Stimulated activated CD4-positive, alpha-beta T cell treated with anti-CD3 and anti-CD28 coated beads, TNF-alpha, amount 100 ng/mL, for 24 hours (primary cell): Measurements from ENCODE around the gene U2SURP.
"Not testable (repeated sequence)": the region's sequence is repeated elsewhere in the genome, so short reads cannot be mapped to it uniquely, and the experiment has no call there.

Source experiments
- DNase-seq, 3 experiments: peaks; one replicate each; pipeline ENCODE4 v3.0.0-alpha.2; 2020; ENCODE audit warnings: low read depth in 3 of 3

The U2SURP gene

DNA sequence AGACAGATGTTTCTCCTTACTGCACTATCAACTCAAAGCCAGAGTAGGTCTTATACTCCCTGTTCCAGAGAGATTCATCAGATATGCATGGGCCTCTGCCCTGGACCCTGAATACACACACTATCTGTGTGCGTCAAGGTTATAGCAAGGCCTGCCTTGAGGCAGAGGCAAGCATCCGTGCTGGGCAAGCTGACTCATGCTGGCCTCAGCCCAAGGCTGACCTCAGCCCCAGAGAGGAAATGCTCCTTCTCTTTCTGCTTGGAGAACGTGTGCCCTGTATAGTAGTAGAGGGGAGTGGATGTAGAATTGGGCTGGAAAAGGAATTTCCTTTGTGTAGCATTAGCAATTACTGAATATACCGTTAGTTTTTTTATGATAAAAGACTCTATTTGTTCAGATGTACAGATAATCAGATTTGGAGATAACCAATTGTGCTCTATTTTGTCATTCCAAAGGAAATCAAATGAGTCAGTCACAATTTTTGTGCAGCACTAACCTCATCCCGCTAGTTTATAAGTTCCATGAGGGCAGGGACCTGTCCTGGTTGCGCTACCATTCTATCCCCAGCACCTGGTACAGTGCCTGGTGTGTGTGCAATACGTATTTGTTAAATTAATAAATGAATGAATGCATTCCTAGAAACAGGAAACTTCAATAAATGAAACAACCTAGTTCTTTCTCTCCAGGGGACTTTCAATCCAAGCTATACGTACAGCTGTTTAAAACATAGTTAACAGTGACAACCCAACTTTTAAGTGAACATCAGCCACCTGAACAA is 24.6 kb upstream of the U2SURP start:
- DNase-seq: no peak

DNA sequence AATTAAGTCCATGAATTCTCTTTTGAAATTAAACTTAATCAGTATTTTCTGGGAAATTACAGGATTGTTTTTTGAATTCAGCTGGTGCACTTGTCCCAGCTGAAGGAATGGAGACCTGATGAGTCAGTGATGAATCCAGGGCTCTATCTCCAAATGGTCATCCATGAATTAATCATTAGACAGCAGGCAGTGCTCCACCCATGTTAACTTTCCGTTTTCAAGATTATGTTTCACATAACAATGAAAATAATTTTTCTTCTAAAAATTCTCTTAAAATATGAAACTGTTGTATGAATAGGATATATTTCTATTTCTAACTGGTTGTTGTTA is 24.0 kb upstream of the U2SURP start:
- no peak for DNase-seq

DNA sequence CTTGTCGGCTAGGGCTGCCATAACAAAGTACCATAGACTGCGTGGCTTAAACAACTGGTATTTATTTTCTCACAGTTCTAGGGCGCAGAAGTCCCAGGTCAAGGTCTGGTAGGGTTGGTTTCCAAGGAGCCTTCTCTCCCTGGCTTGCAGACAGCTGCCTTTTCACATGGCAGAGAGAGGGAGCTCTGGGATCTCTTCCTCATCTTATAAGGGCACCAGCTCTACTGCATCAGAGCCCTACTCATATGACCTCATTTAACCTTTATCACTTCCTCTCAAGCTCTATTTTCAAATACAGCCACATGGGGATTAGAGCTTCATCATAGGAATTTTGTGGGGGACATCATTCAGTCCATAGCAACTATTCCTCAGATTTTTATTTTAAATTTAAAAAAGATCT is 20.3 kb upstream of the U2SURP start:
- no peak for DNase-seq

DNA sequence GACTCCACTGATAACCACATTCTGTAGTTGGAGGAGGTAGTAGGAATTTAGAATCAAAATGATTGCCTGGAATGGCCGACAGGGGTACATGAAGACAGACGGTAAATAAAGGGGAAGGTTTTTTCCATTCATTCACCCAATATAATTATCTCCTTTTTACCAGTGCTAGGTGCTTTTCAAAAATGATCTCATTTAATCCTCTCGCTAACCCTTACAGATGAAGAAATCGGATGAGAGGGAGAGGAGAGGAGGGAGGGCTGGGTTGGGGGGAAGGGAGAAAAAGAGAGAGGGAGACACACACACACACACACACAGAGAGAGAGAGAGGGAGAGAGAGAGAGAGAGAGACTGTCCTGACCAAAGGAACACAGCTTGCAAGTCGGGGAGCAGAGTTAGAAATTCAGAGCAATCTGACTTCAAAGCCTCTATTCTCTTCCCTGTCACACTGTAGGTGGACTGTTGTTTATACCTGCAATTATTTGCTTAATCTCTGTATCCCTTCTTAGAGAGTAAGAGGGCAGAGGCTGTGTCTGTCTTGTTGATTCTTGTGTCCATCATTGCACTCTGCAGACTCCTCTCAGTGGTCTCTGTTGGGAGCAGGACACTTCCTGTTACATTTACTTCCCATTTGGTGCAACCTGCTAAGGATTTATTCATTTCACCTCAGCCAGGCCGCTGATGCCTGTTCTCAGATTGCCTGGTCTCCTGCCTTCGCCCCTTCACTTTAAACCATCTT is 19.2 kb upstream of the U2SURP start:
- no peak for DNase-seq

DNA sequence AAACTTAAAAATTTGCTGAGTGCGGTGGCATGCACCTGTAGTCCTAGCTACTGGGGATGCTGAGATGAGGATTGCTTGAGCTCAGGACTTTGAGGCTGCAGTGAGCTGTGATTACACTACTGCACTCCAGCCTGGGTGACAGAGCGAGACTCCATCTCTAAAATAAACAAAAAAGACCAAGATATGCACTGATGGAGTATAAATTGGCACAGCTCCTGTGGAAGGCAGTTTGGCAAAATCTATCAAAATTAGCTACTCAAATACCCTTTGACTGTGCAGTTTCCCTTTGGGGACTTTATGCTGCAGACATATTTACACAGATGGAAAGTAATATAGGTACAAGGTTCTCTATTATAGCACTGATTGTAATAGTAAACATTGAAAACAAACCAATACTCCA is 18.1 kb upstream of the U2SURP start:
- DNase-seq: no peak

DNA sequence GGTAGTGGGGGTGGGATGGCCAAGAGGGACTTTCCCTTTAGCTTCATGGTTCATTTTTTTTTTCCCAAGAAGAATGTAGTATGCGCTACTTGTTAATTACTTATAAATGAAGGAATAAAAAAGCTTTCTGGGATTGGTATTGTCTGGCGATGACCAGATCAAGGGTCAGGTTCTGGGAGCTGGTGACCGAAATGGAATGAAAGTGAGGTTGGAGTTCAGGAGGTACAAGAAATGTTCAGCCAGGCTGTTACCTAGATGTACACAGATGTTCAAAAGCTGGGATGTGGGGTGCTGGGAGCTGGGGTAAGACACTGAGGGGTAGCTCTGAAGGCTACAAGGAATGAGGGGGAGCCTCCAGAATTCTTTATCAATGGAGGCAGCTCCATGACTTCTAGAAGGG is 17.1 kb upstream of the U2SURP start:
- no peak for DNase-seq

DNA sequence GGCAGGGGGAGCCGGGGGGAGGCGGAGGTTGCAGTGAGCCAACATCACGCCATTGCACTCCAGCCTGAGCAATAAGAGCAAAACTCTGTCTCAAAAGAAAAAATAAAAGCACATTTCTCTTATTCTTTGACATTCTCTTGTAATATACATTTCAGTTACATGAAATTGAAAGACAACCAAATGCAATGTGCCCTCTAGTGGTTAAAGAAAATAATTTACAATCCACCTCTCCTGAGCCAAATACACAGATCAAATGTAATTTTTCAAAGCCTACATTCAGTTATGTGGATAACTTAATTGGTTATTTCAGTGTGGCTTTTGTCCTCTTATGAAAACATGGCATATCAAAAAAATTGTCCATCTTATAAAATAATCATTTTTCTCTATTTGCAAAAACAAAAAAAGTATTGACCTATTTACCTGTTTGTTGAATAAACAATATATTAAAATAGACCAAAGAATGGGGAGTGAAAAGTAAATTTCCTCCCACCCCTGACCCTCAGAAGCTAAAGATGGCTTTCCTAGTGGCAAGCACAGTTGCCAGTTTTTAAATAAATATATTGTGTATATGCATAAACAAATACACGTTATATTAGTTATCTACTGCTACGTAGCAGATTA is 14.2 kb upstream of the U2SURP start:
- no peak for DNase-seq

DNA sequence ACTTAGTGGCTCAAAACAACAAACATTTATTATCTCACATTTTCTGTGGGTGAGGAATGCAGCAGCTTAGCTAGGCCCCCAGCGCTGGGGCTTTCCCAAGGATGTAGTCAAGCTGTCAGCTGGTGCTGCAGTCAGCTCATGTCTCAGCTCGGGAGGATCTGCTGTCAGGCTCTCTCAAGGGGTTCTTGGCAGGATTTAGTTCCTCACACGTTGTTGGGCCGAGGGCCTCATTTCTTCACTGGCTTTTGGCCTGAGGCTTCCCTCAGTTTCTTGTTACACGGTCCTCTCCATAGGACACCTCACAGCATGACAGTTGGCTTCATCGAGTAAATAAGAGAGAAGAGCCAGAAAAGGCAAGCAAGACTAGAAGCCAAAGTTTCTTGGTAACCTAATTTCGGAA is 13.7 kb upstream of the U2SURP start:
- no peak for DNase-seq

DNA sequence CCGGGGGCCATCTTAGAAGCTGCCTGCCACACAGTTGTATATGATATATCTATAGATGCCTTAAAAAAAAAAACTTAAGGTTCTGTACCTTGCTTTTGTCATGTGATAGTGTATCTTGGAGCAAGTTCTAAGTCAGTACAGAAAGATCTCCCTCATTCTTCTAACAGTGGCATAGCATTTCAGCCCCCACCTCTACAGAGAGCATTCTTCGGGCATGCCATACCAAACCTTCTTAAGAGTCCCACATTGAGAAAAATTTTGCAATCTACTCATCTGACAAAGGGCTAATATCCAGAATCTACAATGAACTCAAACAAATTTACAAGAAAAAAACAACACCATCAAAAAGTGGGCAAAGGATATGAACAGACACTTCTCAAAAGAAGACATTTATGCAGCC is 13.1 kb upstream of the U2SURP start:
- DNase-seq: not testable (repeated sequence)

DNA sequence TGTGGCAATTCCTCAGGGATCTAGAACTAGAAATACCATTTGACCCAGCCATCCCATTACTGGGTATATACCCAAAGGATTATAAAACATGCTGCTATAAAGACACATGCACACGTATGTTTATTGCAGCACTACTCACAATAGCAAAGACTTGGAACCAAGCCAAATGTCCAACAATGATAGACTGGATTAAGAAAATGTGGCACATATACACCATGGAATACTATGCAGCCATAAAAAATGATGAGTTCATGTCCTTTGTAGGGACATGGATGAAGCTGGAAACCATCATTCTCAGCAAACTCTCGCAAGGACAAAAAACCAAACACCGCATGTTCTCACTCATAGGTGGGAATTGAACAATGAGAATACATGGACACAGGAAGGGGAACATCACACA is 12.5 kb upstream of the U2SURP start:
- not testable (repeated sequence) for DNase-seq

DNA sequence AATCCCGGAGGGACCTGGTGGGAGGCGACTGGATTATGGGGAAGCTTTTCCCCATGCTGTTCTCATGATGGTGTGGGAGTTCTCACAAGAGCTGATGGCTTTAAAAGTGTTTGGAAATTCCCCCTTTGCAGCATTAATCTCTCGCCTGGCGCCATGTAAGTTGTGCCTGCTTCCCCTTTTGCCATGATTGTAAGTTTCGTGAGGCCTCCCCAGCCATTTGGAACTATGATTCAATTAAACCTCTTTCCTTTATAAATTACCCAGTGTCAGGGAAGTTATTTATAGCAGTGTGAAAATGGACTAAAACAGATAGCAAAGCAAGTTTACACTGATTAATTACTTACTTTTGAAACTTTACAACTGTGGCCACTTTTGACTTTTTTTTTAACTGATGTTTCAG is 10.6 kb upstream of the U2SURP start:
- DNase-seq: no peak

DNA sequence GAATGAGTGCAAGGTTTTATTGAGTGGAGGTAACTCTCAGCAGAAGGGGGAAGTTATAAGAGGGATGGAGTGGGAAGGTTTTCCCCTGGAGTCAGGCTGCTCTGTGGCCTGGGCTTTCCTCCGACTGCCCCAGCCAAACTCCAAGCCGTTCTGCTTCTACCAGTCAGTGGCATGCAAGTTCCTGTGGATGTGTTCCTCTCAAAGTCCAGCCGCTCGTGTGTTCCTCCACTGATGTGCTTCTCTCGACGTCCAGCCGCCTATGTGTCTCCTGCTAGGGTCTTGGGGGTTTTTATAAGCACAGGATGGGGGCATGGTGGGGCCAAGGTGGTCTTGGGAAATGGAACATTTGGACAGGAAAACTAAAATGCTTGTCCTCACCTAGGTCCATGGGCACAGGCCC is 9.0 kb upstream of the U2SURP start:
- no peak for DNase-seq

DNA sequence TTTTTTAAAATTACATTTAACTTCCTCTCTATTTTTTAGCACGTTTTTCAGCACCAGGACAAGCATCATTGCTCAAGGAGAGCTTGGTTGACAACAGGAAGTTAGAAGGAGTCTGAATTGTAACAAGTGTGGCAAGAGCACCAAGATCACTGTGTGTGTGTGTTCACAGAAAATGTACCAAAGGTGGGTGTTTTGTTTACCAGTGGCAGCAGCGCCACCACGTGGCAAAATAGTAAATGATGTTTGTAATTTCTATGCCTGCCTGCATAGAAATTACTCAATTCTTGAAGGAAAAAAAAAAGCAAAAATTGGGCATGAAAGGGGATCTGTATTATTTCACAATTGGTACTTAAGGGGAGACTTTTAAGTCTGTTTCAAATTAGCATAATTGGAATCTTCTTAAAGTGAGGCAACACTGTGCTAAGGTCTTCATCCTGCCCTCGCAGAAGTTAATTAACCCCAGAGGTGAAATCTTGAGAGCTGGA is 7.4 kb upstream of the U2SURP start:
- DNase-seq: peak; percentile 29 to 51 (median 38)

DNA sequence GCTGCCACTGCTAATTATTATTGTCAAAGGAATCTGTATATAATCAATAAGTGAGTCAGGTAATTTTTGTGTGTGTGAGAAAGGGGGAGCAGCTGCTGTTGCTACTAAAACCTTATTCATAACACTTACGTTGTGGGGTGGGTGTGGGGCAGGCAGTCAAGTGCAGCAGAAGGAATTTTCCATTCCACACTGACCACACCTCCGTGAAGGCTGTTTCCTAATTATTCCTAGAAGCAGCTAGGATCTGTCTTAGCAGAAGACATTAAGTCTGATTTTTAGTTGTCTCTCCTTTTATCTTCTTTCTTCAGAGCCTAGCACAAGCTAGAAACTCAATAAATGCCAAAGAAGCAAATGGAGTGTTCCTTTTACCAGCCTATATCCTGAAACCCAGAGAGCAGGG is 4.0 kb upstream of the U2SURP start:
- DNase-seq: no peak

DNA sequence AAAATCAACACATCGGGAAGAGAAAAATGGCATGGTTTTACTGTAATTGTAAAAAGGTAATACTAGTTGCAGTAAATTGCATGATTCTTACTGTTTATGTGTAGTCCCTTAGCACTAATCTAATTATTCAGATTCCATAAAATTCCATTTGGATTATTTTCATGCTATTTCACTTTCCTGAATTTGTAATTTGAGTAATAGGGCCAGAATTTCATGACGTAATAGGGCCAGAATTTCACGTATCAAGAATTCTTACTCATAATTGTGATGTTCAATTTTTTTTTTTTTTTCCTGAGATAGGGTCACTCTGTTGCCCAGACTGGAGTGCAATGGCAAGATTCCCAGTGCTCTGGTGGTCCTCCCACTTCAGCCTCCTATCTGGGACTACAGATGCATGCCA is 2.9 kb upstream of the U2SURP start:
- DNase-seq: no peak

DNA sequence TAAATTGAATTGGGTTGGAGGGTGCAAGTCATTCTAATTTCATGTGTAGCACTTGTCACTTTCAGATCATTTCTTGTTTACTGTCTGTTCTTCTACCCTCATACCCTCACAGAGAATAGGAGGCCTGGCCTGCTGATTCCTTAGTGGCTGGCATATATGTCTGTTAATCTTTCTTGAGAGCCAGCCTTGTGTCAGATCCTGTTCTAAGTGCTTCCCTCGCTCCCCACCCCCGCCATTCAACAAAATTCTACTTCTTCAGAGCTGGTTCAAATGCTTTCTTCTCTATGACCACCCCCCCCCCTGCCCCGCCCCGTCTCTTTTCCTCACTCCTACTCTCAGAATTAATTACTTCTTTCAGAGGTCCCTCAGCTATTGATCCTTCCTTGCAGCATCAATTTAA is 1.5 kb upstream of the U2SURP start:
- no peak for DNase-seq

DNA sequence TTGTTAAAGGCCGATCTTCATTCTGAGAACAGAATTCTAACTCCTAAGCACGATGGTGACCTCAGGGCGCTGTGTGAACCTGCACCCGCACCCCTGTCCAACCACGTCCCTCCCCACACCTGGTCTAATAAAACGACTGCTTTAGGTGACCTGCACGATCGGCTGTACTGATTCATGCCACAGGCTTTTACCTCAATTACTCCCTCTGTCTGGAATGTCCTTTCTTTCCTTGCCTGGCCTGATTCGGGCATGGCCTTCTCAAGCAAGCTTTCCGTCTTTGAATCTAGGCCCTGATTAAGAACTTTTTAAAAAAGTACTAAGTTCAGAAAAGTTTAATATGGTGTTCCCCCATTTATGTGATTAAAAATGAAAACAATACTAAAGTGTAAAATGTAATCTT is 842 bp upstream of the U2SURP start:
- no peak for DNase-seq

DNA sequence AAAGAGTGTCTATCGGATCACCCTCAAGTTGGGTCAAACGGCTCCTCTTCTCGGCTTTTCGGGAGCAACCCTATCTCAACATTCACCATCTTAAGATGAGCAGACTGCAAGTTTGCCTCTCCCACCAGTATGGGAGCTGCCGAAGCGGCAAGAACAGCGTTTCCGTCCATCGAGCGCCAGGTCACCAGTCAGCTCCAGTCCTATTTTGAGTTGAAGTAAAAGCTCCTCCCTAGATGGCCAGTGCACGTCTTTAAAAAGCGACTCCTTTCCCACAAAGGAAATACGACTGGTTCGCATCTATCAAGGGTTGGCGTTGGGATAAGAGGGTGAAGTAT is 369 bp upstream of the U2SURP start:
- DNase-seq: peak in 1 of 3 experiments; percentile 24

DNA sequence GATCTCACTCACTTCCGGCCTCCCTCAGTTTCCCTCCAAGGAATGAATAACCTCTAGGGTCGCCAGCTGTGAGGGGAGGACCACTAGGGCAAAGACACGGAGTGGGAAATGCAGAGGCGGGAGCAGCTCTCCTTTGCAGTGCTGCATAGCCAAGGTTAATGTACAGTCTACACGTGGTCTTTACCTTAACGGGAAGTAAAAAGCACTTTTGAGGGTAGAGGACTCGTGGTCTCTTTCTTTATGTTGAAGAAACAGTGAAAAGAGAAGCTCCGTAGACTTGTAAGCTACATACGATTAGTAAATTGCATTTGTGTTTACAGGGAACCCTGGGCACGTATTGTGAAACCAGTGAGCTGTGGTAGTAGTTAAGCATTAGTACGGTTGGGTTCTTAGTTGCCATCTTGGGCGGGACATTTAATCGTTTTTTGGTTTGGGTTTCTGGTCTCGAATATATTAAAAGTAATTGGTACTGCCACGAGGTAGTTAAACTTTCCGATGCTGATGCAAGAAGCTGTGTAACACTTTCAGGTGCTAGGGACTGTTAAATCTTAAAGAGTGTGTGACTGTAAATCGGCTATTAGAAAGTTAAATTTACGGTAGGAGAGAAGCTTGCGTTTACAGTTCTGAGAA is 828 bp downstream of the U2SURP start:
- peak in 2 of 3 experiments; percentile 3 to 4 for DNase-seq

DNA sequence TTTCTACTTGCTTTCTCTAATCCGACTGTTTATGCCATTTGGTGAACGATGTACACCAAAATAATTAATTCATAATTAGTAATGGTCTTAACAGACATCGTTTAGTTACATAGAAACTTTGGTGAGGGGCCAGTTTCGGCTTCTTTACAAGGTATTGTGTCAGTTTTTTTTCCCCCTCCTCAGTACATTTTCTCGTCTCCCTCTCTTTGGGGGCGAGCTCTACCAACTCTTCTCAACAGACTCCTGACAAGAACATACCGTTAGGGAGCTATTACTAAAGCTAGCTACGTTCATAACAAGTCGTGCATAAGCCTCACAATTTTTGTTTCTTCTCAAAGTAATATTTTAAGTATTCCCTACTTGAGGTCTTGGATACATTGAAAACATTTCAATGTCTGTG is 1.4 kb downstream of the U2SURP start:
- DNase-seq: no peak

DNA sequence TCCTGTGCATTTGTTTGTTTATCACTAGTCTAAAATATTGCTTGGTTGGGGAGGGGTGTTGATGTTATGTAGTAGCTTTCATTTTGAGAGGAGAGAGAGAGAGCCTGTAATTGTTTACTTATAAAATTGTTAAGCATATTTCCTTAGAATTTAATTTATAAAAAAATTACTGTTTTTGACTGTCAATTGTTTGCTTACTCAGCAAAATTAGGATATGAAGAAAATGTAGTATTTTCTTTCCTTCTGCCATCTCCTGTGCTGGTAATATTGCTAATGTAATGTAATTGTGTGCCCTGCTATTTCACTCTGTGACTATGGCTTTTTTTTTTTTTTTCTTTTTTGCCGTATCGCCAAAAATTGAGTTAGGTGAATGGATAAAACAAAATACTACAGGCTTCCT is 3.5 kb downstream of the U2SURP start:
- no peak for DNase-seq

DNA sequence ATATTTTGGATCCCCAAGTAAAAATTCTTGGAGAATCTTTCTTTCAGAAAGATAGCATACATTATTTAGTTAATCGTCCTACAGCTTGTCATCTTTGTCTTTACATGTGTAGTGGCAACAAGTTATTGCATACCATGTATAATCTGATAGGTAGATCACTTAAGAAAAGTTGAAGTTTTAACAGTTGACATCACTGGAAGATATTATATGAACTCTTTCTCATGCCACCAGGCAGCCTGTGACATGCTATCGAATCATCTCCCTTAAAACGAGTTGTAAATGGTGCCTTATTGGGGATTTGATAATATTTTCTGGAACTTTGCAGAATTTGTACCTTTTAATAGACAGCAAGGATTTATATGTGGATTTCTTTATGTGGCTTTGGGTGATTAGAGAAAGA is 8.7 kb downstream of the U2SURP start:
- no peak for DNase-seq

DNA sequence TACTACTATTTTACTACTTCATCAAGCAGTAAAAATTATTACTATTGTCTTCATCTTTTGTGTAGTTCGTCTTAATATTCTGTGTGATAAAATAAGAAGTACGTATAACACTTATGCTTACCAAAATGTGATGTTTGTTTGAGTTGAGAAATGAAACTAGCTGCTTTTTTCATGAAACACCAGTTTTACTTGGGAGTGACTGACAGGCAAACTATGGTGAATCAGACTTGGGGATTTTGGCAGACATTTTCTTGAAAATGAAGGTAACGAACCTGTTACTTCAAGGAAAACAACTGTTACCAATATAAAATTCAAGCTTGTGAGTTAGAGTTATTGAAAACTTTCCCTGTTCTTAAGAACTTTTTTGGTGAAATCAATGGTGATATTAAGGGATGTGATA is 10.3 kb downstream of the U2SURP start:
- no peak for DNase-seq
